C4-2B (cell line): ENCODE measurements around the gene HTR5A.

Source experiments
- H3K27ac ChIP-seq: fragments of 450-650 bp; 2 replicates; pipeline ENCODE4 v1.5.1; 2017
- ZFX ChIP-seq: fragments of 450-650 bp; IDR thresholded peaks from 2 replicates; pipeline ENCODE4 v1.6.1; 2017
- TF ChIP-seq, protein P1 (sequence below): fragments of 450-650 bp; conservative IDR thresholded peaks from 2 replicates; pipeline ENCODE4 v1.5.1; 2017; ENCODE audit warnings: mild to moderate bottlenecking

Gene HTR5A

DNA sequence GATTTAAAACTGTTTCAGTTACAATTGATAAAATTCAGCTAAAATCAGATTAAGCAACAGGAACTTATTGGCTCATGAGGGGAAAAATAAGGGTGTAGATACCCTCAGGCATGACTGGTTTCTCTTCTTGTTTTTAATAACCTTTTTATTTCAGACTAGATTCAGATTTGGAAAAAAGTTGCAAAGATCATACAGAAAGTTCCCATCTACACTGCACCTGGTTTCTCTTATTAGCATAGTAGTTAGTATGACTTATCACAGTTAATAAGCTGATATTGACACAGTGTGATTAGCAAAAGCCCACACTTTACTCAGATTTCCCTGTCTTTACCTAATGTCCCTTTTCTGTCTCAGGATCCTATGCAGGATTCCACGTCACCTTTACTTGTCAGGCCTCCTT is 53.3 kb downstream of the HTR5A start:
- H3K27ac ChIP-seq = no peak overlapping the region
- TF ChIP-seq, protein P1, sequence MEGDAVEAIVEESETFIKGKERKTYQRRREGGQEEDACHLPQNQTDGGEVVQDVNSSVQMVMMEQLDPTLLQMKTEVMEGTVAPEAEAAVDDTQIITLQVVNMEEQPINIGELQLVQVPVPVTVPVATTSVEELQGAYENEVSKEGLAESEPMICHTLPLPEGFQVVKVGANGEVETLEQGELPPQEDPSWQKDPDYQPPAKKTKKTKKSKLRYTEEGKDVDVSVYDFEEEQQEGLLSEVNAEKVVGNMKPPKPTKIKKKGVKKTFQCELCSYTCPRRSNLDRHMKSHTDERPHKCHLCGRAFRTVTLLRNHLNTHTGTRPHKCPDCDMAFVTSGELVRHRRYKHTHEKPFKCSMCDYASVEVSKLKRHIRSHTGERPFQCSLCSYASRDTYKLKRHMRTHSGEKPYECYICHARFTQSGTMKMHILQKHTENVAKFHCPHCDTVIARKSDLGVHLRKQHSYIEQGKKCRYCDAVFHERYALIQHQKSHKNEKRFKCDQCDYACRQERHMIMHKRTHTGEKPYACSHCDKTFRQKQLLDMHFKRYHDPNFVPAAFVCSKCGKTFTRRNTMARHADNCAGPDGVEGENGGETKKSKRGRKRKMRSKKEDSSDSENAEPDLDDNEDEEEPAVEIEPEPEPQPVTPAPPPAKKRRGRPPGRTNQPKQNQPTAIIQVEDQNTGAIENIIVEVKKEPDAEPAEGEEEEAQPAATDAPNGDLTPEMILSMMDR = no peak
- no peak for TF ChIP-seq ZFX

DNA sequence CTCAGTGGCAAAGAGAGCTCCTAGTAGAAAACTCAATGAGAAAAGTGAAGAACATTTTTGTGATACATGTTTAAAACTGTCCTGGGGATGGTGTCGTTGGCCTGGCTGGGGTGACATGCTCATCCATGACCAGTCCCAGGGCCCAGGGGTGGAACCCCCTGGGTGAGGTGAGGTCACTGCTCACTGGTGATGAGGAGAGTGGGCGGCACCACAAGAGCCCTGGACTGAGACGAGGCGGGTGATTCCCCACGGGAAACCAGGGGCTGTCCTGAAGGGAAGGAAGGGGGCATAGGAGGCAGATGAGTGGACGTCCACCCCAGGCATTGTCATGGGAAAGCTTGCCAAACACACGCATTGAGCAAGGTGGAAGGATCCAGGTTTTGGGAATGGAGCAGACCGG is 54.6 kb downstream of the HTR5A start:
- no peak overlapping the region for H3K27ac ChIP-seq
- TF ChIP-seq, protein P1 = no peak
- TF ChIP-seq ZFX = no peak

DNA sequence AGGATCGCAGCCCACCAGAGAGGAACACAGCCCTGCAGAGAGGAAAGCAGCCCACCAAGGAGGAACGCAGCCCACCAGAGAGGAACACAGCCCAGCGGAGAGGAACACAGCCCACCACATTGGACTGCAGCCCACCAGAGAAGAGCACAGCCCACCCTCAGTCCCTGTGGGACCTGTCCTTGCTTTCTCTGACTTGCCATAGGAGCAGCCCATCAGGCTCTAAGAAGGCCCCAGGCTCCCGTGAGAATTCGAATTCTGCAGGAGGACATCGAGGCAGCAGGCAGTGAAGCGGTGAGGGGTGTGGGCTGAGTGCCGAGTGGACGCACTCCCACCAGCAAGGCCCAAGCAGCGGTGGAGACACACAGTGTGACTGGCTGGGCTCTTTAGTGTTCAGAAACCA is 59.1 kb downstream of the HTR5A start:
- H3K27ac ChIP-seq = no peak overlapping the region
- no peak for TF ChIP-seq ZFX
- TF ChIP-seq, protein P1 = no peak

DNA sequence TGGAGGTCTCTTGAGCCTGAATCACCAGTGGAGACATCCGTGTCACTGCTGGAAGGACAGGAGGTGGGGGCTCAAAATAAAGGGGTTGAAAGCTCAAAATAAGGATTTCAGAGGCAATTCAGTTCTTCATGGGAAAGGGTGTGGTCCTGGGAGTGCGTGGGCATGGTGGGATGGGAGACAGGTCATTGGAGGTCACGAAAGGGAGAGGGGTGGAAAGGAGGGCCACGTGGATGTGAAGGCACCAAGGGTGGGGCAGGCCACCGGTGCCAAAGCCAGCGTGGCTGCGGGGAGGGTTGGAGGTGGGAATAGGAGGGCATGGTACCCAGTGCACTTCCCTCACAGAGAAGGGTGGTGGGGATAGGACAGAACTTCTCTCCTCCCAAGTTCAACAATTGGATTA is 59.7 kb downstream of the HTR5A start:
- TF ChIP-seq, protein P1 = no peak
- TF ChIP-seq ZFX = no peak

DNA sequence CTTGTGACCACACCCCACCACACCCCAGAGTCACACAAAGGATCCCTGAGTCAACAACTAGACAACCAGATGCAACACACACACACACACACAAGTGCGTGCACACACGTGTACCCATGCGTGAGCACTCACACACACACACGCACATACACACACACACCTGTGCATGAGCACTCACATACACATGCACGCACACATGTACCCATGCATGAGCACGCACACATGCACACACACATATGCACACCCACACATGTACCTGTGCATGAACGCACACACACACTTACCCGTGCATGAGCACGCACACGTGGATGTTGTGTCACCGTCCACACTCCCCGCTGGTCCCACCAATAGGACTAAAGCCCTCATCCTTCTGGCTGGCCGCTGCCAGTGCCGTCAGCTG is 60.4 kb downstream of the HTR5A start:
- H3K27ac ChIP-seq = no peak overlapping the region
- no peak for TF ChIP-seq ZFX
- TF ChIP-seq, protein P1 = no peak

More for the DNA sequence above, 59.7 kb downstream of the HTR5A start:
- H3K27ac ChIP-seq = no peak overlapping the region

DNA sequence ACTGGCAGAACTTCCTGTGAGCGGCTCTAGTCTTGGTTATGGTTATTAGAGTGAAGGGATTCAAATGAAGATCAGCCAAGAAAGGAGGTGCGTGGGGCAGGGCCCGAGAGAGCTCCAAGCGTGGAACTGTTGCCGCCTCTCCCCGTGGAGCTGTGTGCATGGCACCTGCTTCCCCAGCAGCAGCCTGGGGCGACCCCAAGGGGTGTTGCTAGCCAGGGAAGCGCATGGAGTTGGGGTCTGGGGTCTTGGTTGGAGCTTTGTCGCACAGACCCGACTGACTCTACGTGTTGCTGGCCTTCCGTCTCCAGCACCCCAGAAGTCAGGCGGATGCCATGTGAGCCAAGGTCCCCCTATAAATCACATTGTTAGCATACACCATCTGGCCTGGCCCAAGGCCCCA is 61.0 kb downstream of the HTR5A start:
- TF ChIP-seq, protein P1 = no peak
- no peak for TF ChIP-seq ZFX
- no peak overlapping the region for H3K27ac ChIP-seq

DNA sequence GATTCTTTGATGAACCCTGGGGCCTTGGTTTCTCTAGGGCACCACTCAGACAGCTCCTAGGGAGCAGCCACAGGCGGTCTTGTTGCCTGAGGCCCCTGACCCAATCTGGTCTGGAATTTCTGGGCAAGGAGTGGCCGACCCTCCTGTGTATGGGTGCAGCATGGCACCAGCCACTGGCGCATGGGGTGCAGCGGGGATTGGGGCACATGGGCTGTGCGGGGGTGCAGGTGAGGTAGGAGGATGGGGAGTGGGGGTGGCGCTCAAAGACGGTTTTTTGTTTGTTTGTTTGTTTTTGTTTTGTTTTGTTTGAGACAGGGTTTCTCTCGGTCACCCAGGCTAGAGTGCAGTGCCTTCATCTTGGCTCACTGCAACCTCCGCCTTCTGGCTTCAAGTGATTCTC is 62.3 kb downstream of the HTR5A start:
- no peak overlapping the region for H3K27ac ChIP-seq
- TF ChIP-seq, protein P1 = no peak
- TF ChIP-seq ZFX = no peak
